Fibroblast of skin of left quadriceps (primary cell): ENCODE results near the gene ZNF366.
A peak's percentile ranks its signal among the peaks of the same experiment; 100 is the strongest.

ENCODE experiments used
- DNase-seq, 2 experiments: peaks; one replicate each; pipeline ENCODE4 v3.0.0-alpha.2; 2013; ENCODE audit warnings: low read depth in 2 of 2

The ZNF366 gene

DNA sequence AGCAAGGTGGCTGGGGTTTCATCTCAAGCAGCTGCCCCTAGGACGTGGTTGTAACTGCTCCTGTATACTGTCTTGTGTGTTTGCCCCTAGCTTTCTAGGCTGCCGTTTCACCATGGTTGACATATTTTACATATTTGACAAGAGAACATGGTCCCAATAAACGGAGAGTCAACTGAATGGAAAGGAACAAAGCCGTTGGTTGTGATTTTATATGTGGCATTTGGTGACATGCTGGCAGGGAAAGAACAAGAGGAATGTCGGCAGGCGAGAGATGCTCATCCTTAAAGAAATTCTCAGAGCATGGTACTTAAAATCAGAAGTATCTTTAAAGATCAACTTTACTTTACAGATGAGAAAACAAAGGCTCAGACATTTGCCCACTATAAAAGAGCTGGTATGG is 11.8 kb downstream of the ZNF366 start:
- DNase-seq = no peak

- peak in 1 of 2 experiments; percentile 31 for DNase-seq
Measured at GRCh38 chr5:72494623-72495124, 12.5 kb downstream of the ZNF366 start.

GRCh38 chr5:72489536-72489935 is 17.7 kb downstream of the ZNF366 start:
- DNase-seq = no peak

- DNase-seq = no peak
Measured at GRCh38 chr5:72488756-72489155, 18.5 kb downstream of the ZNF366 start.

DNA sequence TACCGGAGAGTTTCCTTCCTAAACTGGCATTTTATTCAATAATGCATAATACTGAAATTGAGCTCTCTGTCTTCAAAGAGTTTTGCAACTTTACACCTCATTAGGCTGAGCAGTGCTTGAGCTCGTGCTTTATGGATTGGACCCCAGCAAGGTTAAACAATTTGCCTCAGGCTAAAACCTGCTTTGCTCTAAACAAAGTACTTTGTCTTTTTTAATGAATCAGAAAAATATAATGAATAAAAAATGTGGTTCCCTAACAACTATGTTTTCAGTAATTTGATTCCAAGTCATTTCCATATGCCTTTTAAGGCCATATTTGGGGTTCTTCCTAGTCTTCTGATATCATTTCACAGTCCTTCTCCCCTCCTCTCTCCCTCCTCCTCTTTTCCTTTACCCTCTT is 20.0 kb downstream of the ZNF366 start:
- no peak for DNase-seq

DNA sequence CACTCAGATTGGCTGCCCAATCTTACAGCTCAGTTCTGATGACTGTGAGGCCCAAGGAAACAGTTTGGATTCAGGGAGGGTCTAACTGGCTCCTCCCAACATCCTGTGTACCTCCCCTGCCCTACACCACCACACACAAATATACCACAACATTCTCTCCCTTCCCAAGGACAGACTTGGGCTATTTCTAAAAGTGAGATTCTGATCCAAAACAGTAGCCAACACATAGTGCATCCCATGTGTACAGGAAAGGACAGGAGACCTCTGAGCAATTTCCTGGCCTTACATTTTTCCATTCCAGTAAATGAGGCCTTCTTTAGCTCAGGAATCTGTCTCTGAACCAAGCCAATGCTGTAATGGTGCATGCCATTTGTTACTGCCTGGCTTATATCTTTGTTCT is 20.8 kb downstream of the ZNF366 start:
- DNase-seq = peak in 1 of 2 experiments; percentile 7

- no peak for DNase-seq
Measured at GRCh38 chr5:72485430-72485974, 21.7 kb downstream of the ZNF366 start.

DNA sequence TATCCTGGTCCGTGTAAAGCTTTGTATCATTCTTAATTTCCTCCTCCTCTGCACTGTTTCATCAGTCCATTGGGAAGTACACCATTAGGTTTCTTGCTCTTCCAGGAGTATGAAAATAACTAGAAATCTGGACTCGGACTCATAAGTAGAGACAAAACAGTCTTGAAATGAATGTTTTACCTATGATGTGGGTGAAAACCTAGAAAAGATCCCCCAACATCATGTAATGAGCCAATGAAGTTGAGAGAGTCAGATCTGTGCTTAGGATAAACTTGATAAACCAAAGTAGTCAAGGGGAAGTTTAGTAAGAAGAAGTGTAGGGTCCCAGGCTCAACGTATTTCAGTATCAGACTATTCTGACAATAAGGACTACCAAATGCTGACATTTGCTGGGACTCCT is 25.2 kb downstream of the ZNF366 start:
- DNase-seq = no peak

DNA sequence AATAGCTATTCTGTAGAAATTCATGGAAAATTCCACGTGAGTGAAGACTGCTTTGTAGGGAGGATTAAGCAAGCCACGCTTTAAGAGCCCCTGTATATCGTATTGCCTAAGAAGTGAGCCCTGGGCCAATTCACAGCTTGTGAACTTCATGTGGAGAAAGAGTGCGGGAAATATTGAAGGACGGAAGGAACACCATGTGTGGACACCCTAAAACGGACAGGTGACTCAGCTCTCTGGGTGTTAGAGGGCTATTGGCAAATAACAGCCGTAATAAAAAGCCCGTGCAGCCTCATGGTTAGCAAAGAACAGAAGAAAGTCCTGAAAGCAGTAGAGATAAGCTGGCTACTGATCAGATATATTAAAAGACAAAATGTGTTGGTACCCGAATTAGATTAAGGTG is 26.4 kb downstream of the ZNF366 start:
- DNase-seq = no peak

DNA sequence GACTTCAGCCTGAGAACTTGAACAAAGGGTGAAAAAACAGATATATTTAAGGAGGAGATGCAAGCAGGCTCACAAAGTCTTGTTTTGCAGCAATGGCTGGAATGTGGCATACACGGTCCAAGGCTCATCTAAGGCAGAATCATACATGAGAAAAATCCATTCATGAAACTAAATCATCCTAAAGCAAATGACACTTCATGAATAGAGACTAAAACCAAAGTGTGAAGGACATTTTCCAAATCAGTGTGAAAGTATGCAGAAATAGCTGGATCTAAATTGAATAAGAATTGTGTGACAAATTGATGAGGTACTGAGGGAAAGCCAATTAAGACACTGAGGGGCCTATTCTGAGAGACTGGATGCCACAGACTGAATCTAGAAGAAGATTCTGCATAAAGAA is 27.3 kb downstream of the ZNF366 start:
- DNase-seq = no peak

DNA sequence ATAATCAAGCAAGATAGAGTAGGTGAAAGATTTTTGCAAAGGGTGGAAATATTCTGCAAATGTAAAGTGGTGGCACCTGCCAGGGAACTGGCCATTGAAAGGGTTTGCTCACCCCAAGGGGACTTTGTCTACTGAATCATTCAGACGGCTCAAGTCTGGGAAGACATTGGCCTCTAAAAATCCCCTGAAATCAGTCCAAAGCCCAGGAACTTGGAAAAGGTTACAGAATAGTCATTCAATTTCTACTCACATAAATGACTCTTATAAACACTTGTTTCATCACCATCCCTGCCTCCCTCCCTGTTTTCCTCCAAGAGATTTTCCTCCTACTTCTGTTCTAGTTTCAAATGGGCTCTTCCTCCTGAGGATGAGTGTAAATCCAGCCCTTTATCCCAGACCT is 28.5 kb downstream of the ZNF366 start:
- no peak for DNase-seq

DNA sequence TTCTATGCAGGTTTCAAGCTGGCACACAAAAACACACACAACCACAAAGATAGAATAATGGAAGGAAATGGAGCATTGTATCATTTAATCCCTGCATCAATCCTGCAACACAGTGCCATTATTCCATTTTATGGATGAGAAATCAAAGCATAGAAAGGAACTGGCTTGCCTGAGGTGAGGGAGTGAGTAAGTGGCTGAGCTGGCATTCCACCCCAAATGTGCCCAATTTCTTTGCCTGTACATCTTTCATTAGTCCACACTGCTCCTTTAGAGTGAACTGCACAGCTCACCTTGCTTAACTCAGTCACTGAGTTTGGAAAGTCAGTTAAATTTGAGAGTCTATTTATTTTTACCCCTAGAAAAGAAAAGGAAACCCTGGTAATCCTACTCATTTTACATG is 28.9 kb downstream of the ZNF366 start:
- DNase-seq = no peak

DNA sequence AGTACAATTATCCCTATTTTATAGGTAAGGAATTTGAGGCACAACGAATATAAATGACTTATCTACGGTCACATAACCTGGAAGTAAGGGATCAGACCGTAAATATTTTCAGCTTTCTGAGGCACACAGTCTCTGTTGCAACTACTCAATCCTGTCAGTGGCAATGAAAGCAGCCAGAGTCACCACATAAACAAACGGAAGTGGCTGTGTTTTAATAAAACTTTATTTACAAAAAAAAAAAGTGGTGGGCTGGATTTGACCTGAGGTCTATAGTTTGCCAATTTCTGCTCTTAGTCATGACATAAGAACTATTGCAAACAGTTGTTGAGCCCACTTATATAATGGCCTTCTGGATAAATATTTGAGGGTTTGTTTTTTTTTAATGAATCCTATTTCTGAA is 29.6 kb downstream of the ZNF366 start:
- DNase-seq = no peak

DNA sequence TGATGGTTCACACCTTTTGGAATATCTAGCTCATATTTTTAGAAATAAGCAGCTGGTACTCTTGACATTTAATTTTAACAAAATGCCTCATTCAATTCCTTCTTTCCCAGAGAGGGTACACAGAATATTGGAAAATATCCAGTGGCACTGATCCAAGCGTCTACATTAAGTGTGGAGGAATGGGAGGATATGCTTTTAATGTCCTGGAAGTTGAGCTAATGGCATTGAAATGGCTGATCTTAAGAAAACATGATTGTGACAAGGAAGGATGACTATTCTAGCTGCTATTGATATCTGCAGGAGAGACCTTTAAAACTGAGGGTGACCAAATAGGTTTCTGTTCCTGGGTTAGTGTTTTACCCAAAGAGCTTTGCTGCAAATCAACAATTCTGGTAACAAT is 30.0 kb downstream of the ZNF366 start:
- no peak for DNase-seq

- DNase-seq = no peak
Measured at GRCh38 chr5:72476721-72477120, 30.5 kb downstream of the ZNF366 start.

DNA sequence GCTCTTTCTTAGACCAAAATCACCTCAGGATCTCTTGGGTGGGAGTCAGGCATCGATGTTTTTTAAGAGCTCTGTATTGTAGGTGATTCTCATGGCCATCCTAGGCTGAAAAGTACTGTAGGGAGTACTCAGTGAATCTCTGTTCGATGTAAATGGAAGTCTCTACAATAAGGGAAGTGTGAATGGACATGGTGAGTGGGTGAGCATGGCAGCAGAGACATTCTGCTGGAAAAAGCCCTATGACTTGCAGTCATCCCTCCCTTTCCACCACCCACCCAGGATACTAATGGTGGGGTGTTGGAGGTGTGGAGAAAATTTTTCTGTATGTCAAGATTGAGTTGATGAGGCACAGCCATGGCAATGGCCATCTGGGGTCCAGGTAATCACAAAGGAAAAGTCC is 30.9 kb downstream of the ZNF366 start:
- DNase-seq = no peak

DNA sequence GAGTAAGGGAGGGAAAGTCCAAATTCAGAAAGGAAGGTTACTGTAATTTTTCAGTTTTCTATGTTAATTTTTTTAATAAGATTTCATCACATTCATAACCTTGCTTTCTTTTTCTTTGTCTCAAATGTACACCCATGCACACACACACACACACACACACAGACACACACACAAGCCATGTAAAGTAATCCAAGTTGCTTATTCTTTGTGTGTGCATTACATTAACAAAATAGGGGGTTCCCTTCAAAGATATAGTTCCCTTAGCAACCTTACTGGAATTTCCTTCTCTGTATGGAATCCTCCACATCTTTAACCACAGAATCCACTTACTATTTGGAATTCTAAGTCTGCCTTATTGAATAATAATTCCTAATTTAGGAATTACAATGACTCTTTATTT is 32.7 kb downstream of the ZNF366 start:
- DNase-seq = no peak

- no peak for DNase-seq
Measured at GRCh38 chr5:72474046-72474500, 33.1 kb downstream of the ZNF366 start.

DNA sequence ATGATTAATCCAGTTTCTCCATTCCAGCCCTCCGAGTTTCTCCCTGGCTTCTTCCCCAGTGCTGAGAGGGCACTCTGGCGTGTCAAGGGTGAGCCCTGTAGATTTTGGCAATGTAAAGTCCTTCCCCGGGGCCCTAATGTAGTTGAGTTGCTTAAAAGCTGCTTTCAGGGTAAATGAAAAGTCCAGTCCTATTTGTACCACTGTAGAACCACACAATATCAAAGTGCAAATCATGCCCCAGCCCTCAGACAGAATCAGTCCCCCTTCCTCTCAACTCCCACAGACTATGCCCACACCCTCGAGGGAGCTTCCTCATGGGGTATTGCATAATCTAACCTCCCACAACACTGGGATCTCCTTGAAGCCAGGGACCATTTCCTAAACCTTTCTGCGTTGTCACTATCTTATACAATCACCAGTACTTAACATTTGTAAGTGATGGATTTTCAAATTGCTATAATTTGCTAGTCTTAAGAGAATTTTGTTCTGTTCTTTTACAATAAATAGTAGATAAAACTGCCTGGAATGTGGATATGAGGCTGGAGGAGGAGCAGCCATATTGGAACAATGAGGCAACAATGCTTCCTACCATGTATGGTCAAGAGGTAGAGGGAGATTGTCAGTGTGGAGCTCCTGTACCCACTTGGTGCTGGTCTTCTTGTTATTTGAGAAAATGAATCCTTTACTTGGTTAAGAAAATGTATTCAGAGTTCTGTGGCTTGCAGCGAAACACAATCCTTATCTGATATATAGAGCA is 34.4 kb downstream of the ZNF366 start:
- DNase-seq = no peak

DNA sequence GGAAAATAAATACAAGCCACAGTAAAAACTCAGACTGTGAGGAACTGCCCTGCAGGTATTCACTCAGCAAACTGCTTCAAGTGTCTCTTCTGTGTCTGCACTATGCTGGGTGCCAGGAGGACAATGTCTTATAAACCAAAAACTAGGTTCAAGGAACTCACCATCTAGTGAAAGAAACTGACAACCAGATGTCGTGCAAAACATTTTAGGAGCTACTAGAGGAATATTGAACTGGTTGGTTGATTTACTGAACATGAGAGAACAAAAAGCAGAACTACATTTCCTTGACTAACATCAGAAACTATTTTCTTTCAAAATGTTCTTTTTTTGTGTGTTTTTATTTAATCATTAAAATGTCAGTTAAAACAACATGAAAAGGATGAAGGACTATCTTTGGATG is 35.2 kb downstream of the ZNF366 start:
- no peak for DNase-seq

- DNase-seq = no peak
Measured at GRCh38 chr5:72470826-72471225, 36.4 kb downstream of the ZNF366 start.

- DNase-seq = no peak
Measured at GRCh38 chr5:72468606-72469005, 38.6 kb downstream of the ZNF366 start.

GRCh38 chr5:72468024-72468423 is 39.2 kb downstream of the ZNF366 start:
- no peak for DNase-seq

DNA sequence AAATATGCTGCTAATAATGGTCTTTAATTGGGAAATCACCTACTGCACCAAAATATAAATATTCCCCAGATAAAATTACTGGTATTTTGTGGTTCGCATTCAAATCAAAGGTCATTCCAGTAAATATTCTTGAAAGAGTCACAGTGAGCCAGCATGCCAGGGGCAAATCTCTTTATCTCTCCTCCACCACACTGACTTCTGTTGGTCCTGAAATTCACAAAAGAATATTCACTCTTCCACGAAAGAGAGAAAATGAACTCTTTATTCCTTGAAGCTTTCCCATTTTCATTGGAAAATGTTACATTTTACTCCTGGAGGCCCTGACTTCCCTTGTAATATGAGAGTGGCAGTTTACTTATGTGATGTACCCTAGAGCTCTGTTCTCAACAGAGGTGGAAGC is 39.7 kb downstream of the ZNF366 start:
- no peak for DNase-seq
